IMR-90 (cell line): ENCODE measurements around the gene CACNA2D1. TPM values are rescaled to one million over a fixed set of nuclear protein-coding genes. Genes with fewer than 3 reads are reported as not detected.

Experiments used
- ATAC-seq: fragments of 200-7000 bp; cut with Tn5 transposase; 2 replicates; pipeline ENCODE4 v1.9.1; 2020; ENCODE audit warnings: low read depth, mild to moderate bottlenecking, moderate library complexity
- BruUV-seq: library from RNA; stranded (reverse); fragments of 400-500 nt; replicated peaks from 2 replicates; lab custom pipeline; 2021; lab: Mats Ljungman, UMichigan
- CTCF ChIA-PET: fragments of 300-600 bp; formaldehyde crosslinking; extraction: SDS; loops from one replicate; lab custom pipeline; 2021; ENCODE audit warnings: antibody characterized with exemption; lab: Yijun Ruan, JAX
- POLR2A ChIA-PET: fragments of 300-600 bp; sonication (Branson Sonifier 250); formaldehyde crosslinking; loops from one replicate; lab custom pipeline; 2022; ENCODE audit warnings: antibody characterized with exemption; ENCODE audit not compliant: unreplicated experiment; lab: Charles Lee
- DNase-seq: peaks from one replicate; pipeline ENCODE4 v3.0.0; 2013
- H2AFZ ChIP-seq: replicated peaks from 2 replicates; pipeline ENCODE3; 2013; ENCODE audit warnings: low read length, mild to moderate bottlenecking; ENCODE audit not compliant: poor library complexity
- H2AK5ac ChIP-seq: 2 replicates; pipeline ENCODE4 v1.6.1; 2013; ENCODE audit warnings: low read depth, low read length, inconsistent platforms
- H2AK9ac ChIP-seq: replicated peaks from 2 replicates; pipeline ENCODE3; 2013; ENCODE audit warnings: mild to moderate bottlenecking, low read depth, low read length, moderate library complexity; ENCODE audit not compliant: poor library complexity
- H2BK120ac ChIP-seq: 2 replicates; pipeline ENCODE4 v1.6.1; 2013; ENCODE audit warnings: low read depth, low read length, inconsistent platforms
- H2BK15ac ChIP-seq: 3 replicates; pipeline ENCODE4 v1.6.1; 2013; ENCODE audit warnings: low read depth, low read length, inconsistent platforms
- H2BK20ac ChIP-seq: 2 replicates; pipeline ENCODE4 v1.6.1; 2013; ENCODE audit warnings: low read depth, mild to moderate bottlenecking, inconsistent platforms, low read length, moderate library complexity
- H2BK5ac ChIP-seq: 2 replicates; pipeline ENCODE4 v1.6.1; 2013; ENCODE audit warnings: mild to moderate bottlenecking, low read depth, low read length, inconsistent platforms; ENCODE audit not compliant: poor library complexity, severe bottlenecking
- H3K14ac ChIP-seq: replicated peaks from 2 replicates; pipeline ENCODE4 v1.6.1; 2013; ENCODE audit warnings: low read depth, low read length, inconsistent platforms
- H3K18ac ChIP-seq: 2 replicates; pipeline ENCODE4 v1.6.1; 2013; ENCODE audit warnings: low read depth, low read length, control low read depth
- H3K23ac ChIP-seq: 2 replicates; pipeline ENCODE4 v1.6.1; 2013; ENCODE audit warnings: low read depth, low read length, inconsistent platforms
- H3K27ac ChIP-seq: 2 replicates; pipeline ENCODE4 v1.5.1; 2013; ENCODE audit warnings: mild to moderate bottlenecking, control low read depth, low read length; ENCODE audit not compliant: insufficient read depth
- H3K27me3 ChIP-seq: 2 replicates; pipeline ENCODE4 v1.6.1; 2013; ENCODE audit warnings: low read length; ENCODE audit not compliant: control insufficient read depth, insufficient read depth
- H3K36me3 ChIP-seq: 2 replicates; pipeline ENCODE4 v1.6.1; 2013; ENCODE audit warnings: low read length, mixed read lengths; ENCODE audit not compliant: control insufficient read depth, insufficient read depth
- H3K4ac ChIP-seq: 2 replicates; pipeline ENCODE4 v1.6.1; 2013; ENCODE audit warnings: low read depth, low read length, inconsistent platforms
- H3K4me1 ChIP-seq: 2 replicates; pipeline ENCODE4 v1.6.1; 2013; ENCODE audit warnings: low read length, mixed read lengths; ENCODE audit not compliant: control insufficient read depth, insufficient read depth
- H3K4me2 ChIP-seq: 2 replicates; pipeline ENCODE4 v1.6.1; 2013; ENCODE audit warnings: low read depth, mild to moderate bottlenecking, control low read depth, low read length, moderate library complexity
- H3K4me3 ChIP-seq: 2 replicates; pipeline ENCODE4 v1.5.1; 2013; ENCODE audit warnings: low read depth, mild to moderate bottlenecking, control low read depth, low read length, moderate library complexity; ENCODE audit not compliant: insufficient read depth
- H3K56ac ChIP-seq: 2 replicates; pipeline ENCODE4 v1.6.1; 2013; ENCODE audit warnings: low read length, inconsistent platforms; ENCODE audit not compliant: insufficient read depth; ENCODE audit errors: extremely low read depth
- H3K79me1 ChIP-seq, 2 experiments: 2 replicates each; pipeline ENCODE4 v1.6.1; 2013; ENCODE audit warnings: low read length in 2 of 2, inconsistent platforms in 1 of 2, low read depth in 1 of 2
- H3K9ac ChIP-seq: 2 replicates; pipeline ENCODE4 v1.6.1; 2013; ENCODE audit warnings: low read depth, low read length, control low read depth
- H3K9me1 ChIP-seq: 2 replicates; pipeline ENCODE4 v1.6.1; 2013; ENCODE audit warnings: low read length, inconsistent platforms; ENCODE audit not compliant: insufficient read depth
- H3K9me3 ChIP-seq: 2 replicates; pipeline ENCODE4 v1.6.1; 2013; ENCODE audit warnings: low read length; ENCODE audit not compliant: control insufficient read depth, insufficient read depth
- H4K20me1 ChIP-seq: 2 replicates; pipeline ENCODE4 v1.6.1; 2013; ENCODE audit warnings: low read length, inconsistent platforms; ENCODE audit not compliant: insufficient read depth
- H4K5ac ChIP-seq: 2 replicates; pipeline ENCODE4 v1.6.1; 2013; ENCODE audit warnings: mild to moderate bottlenecking, low read depth, low read length, control low read depth
- H4K8ac ChIP-seq, 2 experiments: 2 replicates each; pipeline ENCODE4 v1.6.1; 2013; ENCODE audit warnings: low read depth in 2 of 2, low read length in 2 of 2, control low read depth in 1 of 2, inconsistent platforms in 1 of 2
- H4K91ac ChIP-seq: 2 replicates; pipeline ENCODE4 v1.6.1; 2013; ENCODE audit warnings: low read depth, low read length, inconsistent platforms; ENCODE audit not compliant: insufficient read depth
- BHLHE40 ChIP-seq: fragments of 150-350 bp; IDR thresholded peaks from 2 replicates; pipeline ENCODE4 v1.6.1; 2016; ENCODE audit warnings: mild to moderate bottlenecking, low read depth, low read length
- FOS ChIP-seq: fragments of 150-350 bp; IDR thresholded peaks from 2 replicates; pipeline ENCODE4 v1.6.1; 2016; ENCODE audit warnings: low read depth, low read length
- RFX5 ChIP-seq: IDR thresholded peaks from 2 replicates; pipeline ENCODE4 v1.8.0; 2012; ENCODE audit warnings: low read depth, mild to moderate bottlenecking, low read length, moderate library complexity
- whole genome bisulfite sequencing, 2 experiments: methylation state at CpG; one replicate each; pipeline versions ENCODE4 v1.1.5 to v1.1.7; 2013; ENCODE audit warnings: missing lambda C conversion rate in 2 of 2; ENCODE audit not compliant: insufficient read length in 1 of 2; ENCODE audit errors: extremely low coverage in 2 of 2; 5-methylcytosine and 5-hydroxymethylcytosine counted together
- dilution Hi-C: fragments of 300-500 bp; cut with HindIII; formaldehyde crosslinking; loops from one replicate; pipeline ENCODE4 v1.14.3; 2018; ENCODE audit warnings: low sequenced_read_pairs; ENCODE audit not compliant: unreplicated experiment
- in situ Hi-C: fragments of 300-500 bp; cut with MboI; formaldehyde crosslinking; loops from 3 replicates; pipeline ENCODE4 v1.14.3; 2019; ENCODE audit warnings: low sequenced_read_pairs, inconsistent platforms, mixed read lengths
- intact Hi-C: fragments of 100-400 bp; cut with micrococcal nuclease; formaldehyde crosslinking; loops from 2 replicates; pipeline ENCODE4 v1.10.0; 2022
- polyA plus RNA-seq, 3 experiments: library from polyadenylated mRNA; depleted of rRNA; stranded (reverse); fragments of >200 nt; gene quantifications; 2 replicates each; pipeline ENCODE4 v1.2.3, GENCODE V29; 2012; ENCODE audit warnings: low replicate concordance in 1 of 3
- total RNA-seq: library from RNA; depleted of rRNA; stranded (reverse); fragments of >200 nt; gene quantifications from 2 replicates; pipeline ENCODE4 v1.2.3, GENCODE V29; 2012

CACNA2D1 gene
- total and polyA plus RNA-seq, 2 of the 4 experiments (the other 2 are of a cell fraction): 5.8 to 21.9 TPM

DNA sequence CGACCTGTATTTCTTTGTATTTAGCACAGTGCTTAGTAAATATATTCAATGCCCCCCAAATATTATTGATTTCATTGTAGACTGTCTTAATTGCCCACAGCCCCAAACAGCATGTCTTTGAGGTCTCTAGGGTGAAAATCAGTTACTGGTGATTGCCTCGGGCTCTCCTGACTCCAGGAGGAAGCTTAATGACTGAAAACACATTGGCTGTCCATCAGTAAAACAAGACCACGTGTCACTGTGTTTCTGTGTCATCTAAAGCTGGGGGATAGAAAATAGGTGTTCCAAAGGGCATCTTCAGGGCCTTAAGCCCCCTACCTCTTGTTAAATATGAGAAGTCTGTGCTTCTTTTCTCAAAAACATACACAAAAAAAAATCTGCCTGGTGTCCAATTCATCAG lies 67.9 kb downstream of the CACNA2D1 start:
- Histone ChIP-seq H3K4me1 (no peaks in the 10 kb centered on the region), H4K20me1 (no peaks in the 10 kb centered on the region), H3K4me2 (no peak overlapping the region), H2AK9ac (no peak overlapping the region), H3K27me3 (no peaks in the 10 kb centered on the region), H4K91ac (no peak overlapping the region), H4K8ac (no peak overlapping the region), H3K27ac (no peak overlapping the region), H3K4me3 (no peak overlapping the region), H2BK15ac (no peak overlapping the region), H2AFZ (no peak overlapping the region), H4K5ac (no peak overlapping the region), H3K14ac (no peak overlapping the region), H2BK20ac (no peak overlapping the region), H2AK5ac (no peak overlapping the region), H3K23ac (no peak overlapping the region), H3K4ac (no peak overlapping the region), H3K9me3 (no peaks in the 10 kb centered on the region), H2BK5ac (no peak overlapping the region), H2BK120ac (no peak overlapping the region), H3K9ac (no peak overlapping the region), H3K79me1 (peaks cover 2 to 9% of the 10 kb centered on the region in 2 experiments; a peak in 3 of 4 replicates), H3K18ac (no peak overlapping the region), H3K36me3 (no peaks in the 10 kb centered on the region; the same call in 1 of the 2 replicates), H3K9me1 (no peaks in the 10 kb centered on the region), H3K56ac (no peak overlapping the region)
- ChIA-PET CTCF (no interaction called here), POLR2A (no interaction called here)
- in situ Hi-C loops (no loop called here), intact Hi-C loops (no loop called here), dilution Hi-C loops (no loop called here)
- DNase-seq: no peak
- TF ChIP-seq RFX5 (no peak), FOS (no peak), BHLHE40 (no peak)
- no TSS peak for BruUV-seq
- ATAC-seq: no peak
- no CpG with 5 or more reads among the region's 3 CpGs for WGBS, 2 experiments
